Measurements from ENCODE around the gene GRK5.

The GRK5 gene

GRCh38 chr10:119281581-119282071 is 74.3 kb downstream of the GRK5 start:
- no peak overlapping the region for H2AFZ ChIP-seq (ENCODE audit: low read length)
- H2AK5ac ChIP-seq (ENCODE audit: low read depth, low read length) = peak overlapping the region; percentile 25
- H3K9me3 ChIP-seq (replicated peaks in 1 of 2; ENCODE audit: control insufficient read depth in 2 of 2, insufficient read depth in 1 of 2, low read depth in 1 of 2, low read length in 2 of 2) = peaks cover 0 to 3% of the 10 kb centered on the region in 2 donors
- H4K8ac ChIP-seq (ENCODE audit: low read depth, low read length) = no peak overlapping the region
- H2BK12ac ChIP-seq (ENCODE audit: low read length) = no peak overlapping the region
- H3K4me1 ChIP-seq (ENCODE audit: control insufficient read depth in 2 of 2, insufficient read depth in 1 of 2, low read depth in 1 of 2, low read length in 2 of 2) = peaks cover 0 to 6% of the 10 kb centered on the region in 2 donors
- H3K23ac ChIP-seq (ENCODE audit: low read depth, low read length, poor library complexity) = peak overlapping the region; percentile 25
- H2BK5ac ChIP-seq (ENCODE audit: low read length) = no peak overlapping the region
- no peak overlapping the region for H3K4ac ChIP-seq (ENCODE audit: low read length)
- H3K14ac ChIP-seq (ENCODE audit: low read length) = peak overlapping the region; percentile 15
- H3K4me3 ChIP-seq (ENCODE audit: low read length in 2 of 2) = no peak overlapping the region
- peak overlapping the region; percentile 81 for H3K18ac ChIP-seq (ENCODE audit: low read length)
- H4K91ac ChIP-seq (ENCODE audit: low read depth, low read length, poor library complexity) = no peak overlapping the region
- WGBS, 2 donors (ENCODE audit: extremely low coverage in 2 of 2, insufficient read length in 2 of 2, insufficient replicate concordance in 1 of 2) = no CpG with 5 or more reads among the region's 13 CpGs
- no peaks in the 10 kb centered on the region for H3K36me3 ChIP-seq (replicated peaks in 1 of 2; ENCODE audit: control insufficient read depth in 2 of 2, insufficient read depth in 2 of 2, low read length in 2 of 2)
- DNase-seq (ENCODE audit: low spot score) = no peak
- no peak overlapping the region for H3K4me2 ChIP-seq (ENCODE audit: insufficient read depth, low read length, poor library complexity, severe bottlenecking)
- H3K9ac ChIP-seq (ENCODE audit: low read depth, low read length, poor library complexity) = no peak overlapping the region
- no peaks in the 10 kb centered on the region for H3K27me3 ChIP-seq (ENCODE audit: control insufficient read depth in 3 of 3, insufficient read depth in 3 of 3, low read depth in 1 of 3, low read length in 3 of 3)
- no peak overlapping the region for H2BK120ac ChIP-seq (ENCODE audit: low read depth, low read length)
- no peak overlapping the region for H3K27ac ChIP-seq (replicated peaks; ENCODE audit: low read length)
- H3K79me1 ChIP-seq (ENCODE audit: low read depth, low read length) = peaks cover 4% of the 10 kb centered on the region
- H2BK15ac ChIP-seq (ENCODE audit: low read length) = no peak overlapping the region

- Histone ChIP-seq H3K27ac (replicated peaks; ENCODE audit: low read length) (no peak overlapping the region), H3K4ac (ENCODE audit: low read length) (no peak overlapping the region), H3K79me1 (ENCODE audit: low read depth, low read length) (peaks cover 4% of the 10 kb centered on the region), H3K4me1 (ENCODE audit: control insufficient read depth in 2 of 2, insufficient read depth in 1 of 2, low read depth in 1 of 2, low read length in 2 of 2) (peaks cover 0 to 6% of the 10 kb centered on the region in 2 donors), H2AK5ac (ENCODE audit: low read depth, low read length) (peak overlapping the region; percentile 5), H3K14ac (ENCODE audit: low read length) (no peak overlapping the region), H3K4me3 (ENCODE audit: low read length in 2 of 2) (no peak overlapping the region), H3K9ac (ENCODE audit: low read depth, low read length, poor library complexity) (no peak overlapping the region), H3K18ac (ENCODE audit: low read length) (no peak overlapping the region), H2AFZ (ENCODE audit: low read length) (no peak overlapping the region), H2BK5ac (ENCODE audit: low read length) (no peak overlapping the region), H3K23ac (ENCODE audit: low read depth, low read length, poor library complexity) (no peak overlapping the region), H3K9me3 (replicated peaks in 1 of 2; ENCODE audit: control insufficient read depth in 2 of 2, insufficient read depth in 1 of 2, low read depth in 1 of 2, low read length in 2 of 2) (no peaks in the 10 kb centered on the region), H2BK15ac (ENCODE audit: low read length) (no peak overlapping the region), H2BK120ac (ENCODE audit: low read depth, low read length) (no peak overlapping the region), H2BK12ac (ENCODE audit: low read length) (no peak overlapping the region), H3K36me3 (replicated peaks in 1 of 2; ENCODE audit: control insufficient read depth in 2 of 2, insufficient read depth in 2 of 2, low read length in 2 of 2) (no peaks in the 10 kb centered on the region), H3K27me3 (ENCODE audit: control insufficient read depth in 3 of 3, insufficient read depth in 3 of 3, low read depth in 1 of 3, low read length in 3 of 3) (no peaks in the 10 kb centered on the region), H4K91ac (ENCODE audit: low read depth, low read length, poor library complexity) (no peak overlapping the region), H3K4me2 (ENCODE audit: insufficient read depth, low read length, poor library complexity, severe bottlenecking) (no peak overlapping the region), H4K8ac (ENCODE audit: low read depth, low read length) (no peak overlapping the region)
- no peak for DNase-seq (ENCODE audit: low spot score)
- WGBS, 2 donors (ENCODE audit: extremely low coverage in 2 of 2, insufficient read length in 2 of 2, insufficient replicate concordance in 1 of 2) = no CpG with 5 or more reads among the region's 9 CpGs
These were observed 75.1 kb downstream of the GRK5 start for GRCh38 chr10:119282446-119282845.

GRCh38 chr10:119283387-119283786 is 76.0 kb downstream of the GRK5 start:
- no peak overlapping the region for H4K8ac ChIP-seq (ENCODE audit: low read depth, low read length)
- no peaks in the 10 kb centered on the region for H3K36me3 ChIP-seq (replicated peaks in 1 of 2; ENCODE audit: control insufficient read depth in 2 of 2, insufficient read depth in 2 of 2, low read length in 2 of 2)
- no peak overlapping the region for H2AK5ac ChIP-seq (ENCODE audit: low read depth, low read length)
- H2BK15ac ChIP-seq (ENCODE audit: low read length) = no peak overlapping the region
- H2AFZ ChIP-seq (ENCODE audit: low read length) = no peak overlapping the region
- no peak overlapping the region for H3K27ac ChIP-seq (replicated peaks; ENCODE audit: low read length)
- no peak overlapping the region for H3K4me2 ChIP-seq (ENCODE audit: insufficient read depth, low read length, poor library complexity, severe bottlenecking)
- no peak overlapping the region for H3K23ac ChIP-seq (ENCODE audit: low read depth, low read length, poor library complexity)
- no CpG with 5 or more reads among the region's 5 CpGs for WGBS, 2 donors (ENCODE audit: extremely low coverage in 2 of 2, insufficient read length in 2 of 2, insufficient replicate concordance in 1 of 2)
- no peak overlapping the region for H2BK12ac ChIP-seq (ENCODE audit: low read length)
- H4K91ac ChIP-seq (ENCODE audit: low read depth, low read length, poor library complexity) = no peak overlapping the region
- H3K4me1 ChIP-seq (ENCODE audit: control insufficient read depth in 2 of 2, insufficient read depth in 1 of 2, low read depth in 1 of 2, low read length in 2 of 2) = peaks cover 0 to 6% of the 10 kb centered on the region in 2 donors
- peak overlapping the region; percentile 46 for H2BK5ac ChIP-seq (ENCODE audit: low read length)
- peak overlapping the region; percentile 33 for H3K18ac ChIP-seq (ENCODE audit: low read length)
- no peaks in the 10 kb centered on the region for H3K27me3 ChIP-seq (ENCODE audit: control insufficient read depth in 3 of 3, insufficient read depth in 3 of 3, low read depth in 1 of 3, low read length in 3 of 3)
- peak overlapping the region; percentile 68 for H3K4ac ChIP-seq (ENCODE audit: low read length)
- no peak overlapping the region for H3K9ac ChIP-seq (ENCODE audit: low read depth, low read length, poor library complexity)
- H2BK120ac ChIP-seq (ENCODE audit: low read depth, low read length) = no peak overlapping the region
- H3K79me1 ChIP-seq (ENCODE audit: low read depth, low read length) = peaks cover 4% of the 10 kb centered on the region
- no peak overlapping the region for H3K14ac ChIP-seq (ENCODE audit: low read length)
- no peak for DNase-seq (ENCODE audit: low spot score)
- no peak overlapping the region for H3K4me3 ChIP-seq (ENCODE audit: low read length in 2 of 2)
- no peaks in the 10 kb centered on the region for H3K9me3 ChIP-seq (replicated peaks in 1 of 2; ENCODE audit: control insufficient read depth in 2 of 2, insufficient read depth in 1 of 2, low read depth in 1 of 2, low read length in 2 of 2)

GRCh38 chr10:119283818-119284217 is 76.4 kb downstream of the GRK5 start:
- no peak overlapping the region for H3K18ac ChIP-seq (ENCODE audit: low read length)
- no CpG with 5 or more reads among the region's 5 CpGs for WGBS, 2 donors (ENCODE audit: extremely low coverage in 2 of 2, insufficient read length in 2 of 2, insufficient replicate concordance in 1 of 2)
- no peak overlapping the region for H4K91ac ChIP-seq (ENCODE audit: low read depth, low read length, poor library complexity)
- H4K8ac ChIP-seq (ENCODE audit: low read depth, low read length) = no peak overlapping the region
- no peak overlapping the region for H3K4me2 ChIP-seq (ENCODE audit: insufficient read depth, low read length, poor library complexity, severe bottlenecking)
- no peaks in the 10 kb centered on the region for H3K36me3 ChIP-seq (replicated peaks in 1 of 2; ENCODE audit: control insufficient read depth in 2 of 2, insufficient read depth in 2 of 2, low read length in 2 of 2)
- no peak overlapping the region for H2BK15ac ChIP-seq (ENCODE audit: low read length)
- no peak overlapping the region for H2AFZ ChIP-seq (ENCODE audit: low read length)
- no peak overlapping the region for H2AK5ac ChIP-seq (ENCODE audit: low read depth, low read length)
- H3K23ac ChIP-seq (ENCODE audit: low read depth, low read length, poor library complexity) = no peak overlapping the region
- DNase-seq (ENCODE audit: low spot score) = no peak
- H3K9ac ChIP-seq (ENCODE audit: low read depth, low read length, poor library complexity) = no peak overlapping the region
- H3K4me1 ChIP-seq (ENCODE audit: control insufficient read depth in 2 of 2, insufficient read depth in 1 of 2, low read depth in 1 of 2, low read length in 2 of 2) = peaks cover 0 to 9% of the 10 kb centered on the region in 2 donors
- H3K27ac ChIP-seq (replicated peaks; ENCODE audit: low read length) = no peak overlapping the region
- H3K27me3 ChIP-seq (ENCODE audit: control insufficient read depth in 3 of 3, insufficient read depth in 3 of 3, low read depth in 1 of 3, low read length in 3 of 3) = no peaks in the 10 kb centered on the region
- no peak overlapping the region for H2BK12ac ChIP-seq (ENCODE audit: low read length)
- H3K79me1 ChIP-seq (ENCODE audit: low read depth, low read length) = peaks cover 4% of the 10 kb centered on the region
- no peak overlapping the region for H2BK120ac ChIP-seq (ENCODE audit: low read depth, low read length)
- H3K14ac ChIP-seq (ENCODE audit: low read length) = no peak overlapping the region
- H3K4me3 ChIP-seq (ENCODE audit: low read length in 2 of 2) = no peak overlapping the region
- no peaks in the 10 kb centered on the region for H3K9me3 ChIP-seq (replicated peaks in 1 of 2; ENCODE audit: control insufficient read depth in 2 of 2, insufficient read depth in 1 of 2, low read depth in 1 of 2, low read length in 2 of 2)
- peak overlapping the region; percentile 46 for H2BK5ac ChIP-seq (ENCODE audit: low read length)
- H3K4ac ChIP-seq (ENCODE audit: low read length) = no peak overlapping the region
